ENCODE data around the gene RND3. TPM values are rescaled to one million over a fixed set of nuclear protein-coding genes. Genes with fewer than 3 reads are reported as not detected.

Gene RND3
- total and polyA plus RNA-seq, 3 experiments from 2014 or later: not detected

GRCh38 chr2:150421126-150421651, 66.3 kb downstream of the RND3 start:
- POLR2A ChIA-PET: no interaction called here
- Histone ChIP-seq H3K4me1 (ENCODE audit: insufficient read depth, low read length) (no peaks in the 10 kb centered on the region), H3K27ac (ENCODE audit: low read depth, low read length) (no peak overlapping the region), H3K9me3 (ENCODE audit: low read length) (no peaks in the 10 kb centered on the region), H3K4me3 (ENCODE audit: low read length) (no peak overlapping the region), H3K36me3 (ENCODE audit: insufficient read depth, low read length) (no peaks in the 10 kb centered on the region), H3K27me3 (ENCODE audit: insufficient read depth, low read length, poor library complexity, severe bottlenecking) (no peaks in the 10 kb centered on the region)
- no peak overlapping the region for H3K4me3 Mint-ChIP-seq
- CTCF ChIA-PET: no interaction called here
- no peak overlapping the region for H3K27ac Mint-ChIP-seq
- DNase-seq: no peak
- no peaks in the 10 kb centered on the region for H3K36me3 Mint-ChIP-seq
- H3K27me3 Mint-ChIP-seq: peaks cover 0 to 4% of the 10 kb centered on the region in 2 donors
- H3K4me1 Mint-ChIP-seq: no peaks in the 10 kb centered on the region
- peaks cover 0 to 9% (median 2%) of the 10 kb centered on the region in 5 donors for H3K9me3 Mint-ChIP-seq

- Mint-ChIP-seq H3K9me3 (peaks cover 0 to 9% (median 2%) of the 10 kb centered on the region in 5 donors), H3K27ac (no peak overlapping the region), H3K4me3 (no peak overlapping the region), H3K4me1 (no peaks in the 10 kb centered on the region), H3K36me3 (no peaks in the 10 kb centered on the region), H3K27me3 (peaks cover 0 to 4% of the 10 kb centered on the region in 2 donors)
- POLR2A ChIA-PET: no interaction called here
- Histone ChIP-seq H3K4me3 (ENCODE audit: low read length) (no peak overlapping the region), H3K27ac (ENCODE audit: low read depth, low read length) (no peak overlapping the region), H3K27me3 (ENCODE audit: insufficient read depth, low read length, poor library complexity, severe bottlenecking) (no peaks in the 10 kb centered on the region), H3K36me3 (ENCODE audit: insufficient read depth, low read length) (no peaks in the 10 kb centered on the region), H3K9me3 (ENCODE audit: low read length) (no peaks in the 10 kb centered on the region), H3K4me1 (ENCODE audit: insufficient read depth, low read length) (no peaks in the 10 kb centered on the region)
- no peak for DNase-seq
- CTCF ChIA-PET: no interaction called here
These were observed 68.6 kb downstream of the RND3 start for GRCh38 chr2:150418916-150419315.

Measured in CD8-positive, alpha-beta memory T cell (primary cell).